RPMI7951 (cell line): ENCODE measurements around the gene SNCB. TPM values are rescaled to one million over a fixed set of nuclear protein-coding genes. Genes with fewer than 3 reads are reported as not detected.

Experiments
- DNase-seq: peaks from one replicate; pipeline ENCODE4 v3.0.0-alpha.2; 2012; ENCODE audit warnings: low read depth
- total RNA-seq: library from RNA; depleted of rRNA; stranded (reverse); fragments of >200 nt; shearing (Covaris generic); gene quantifications from 2 replicates; pipeline ENCODE4 v1.2.3, GENCODE V29; 2014

SNCB gene
- total RNA-seq, 1 experiment from 2014 or later: not detected

GRCh38 chr5:176625512-176625911 is 4.8 kb downstream of the SNCB start:
- no peak for DNase-seq

GRCh38 chr5:176624938-176625337 is 5.4 kb downstream of the SNCB start:
- peak; percentile 41 for DNase-seq

GRCh38 chr5:176624142-176624541 is 6.2 kb downstream of the SNCB start:
- DNase-seq: no peak

GRCh38 chr5:176621661-176622079 is 8.7 kb downstream of the SNCB start:
- peak; percentile 63 for DNase-seq

GRCh38 chr5:176620333-176620981 is 9.9 kb downstream of the SNCB start:
- peak; percentile 83 for DNase-seq

GRCh38 chr5:176619569-176620332 is 10.6 kb downstream of the SNCB start:
- DNase-seq: no peak

GRCh38 chr5:176619203-176619568 is 11.1 kb downstream of the SNCB start:
- peak; percentile 82 for DNase-seq

- DNase-seq: peak; percentile 60
Measured at GRCh38 chr5:176618783-176619182, 11.6 kb downstream of the SNCB start.

GRCh38 chr5:176616511-176616910 is 13.8 kb downstream of the SNCB start:
- DNase-seq: no peak

- peak; percentile 80 for DNase-seq
Measured at GRCh38 chr5:176614805-176615478, 15.4 kb downstream of the SNCB start.

GRCh38 chr5:176612855-176613254 is 17.5 kb downstream of the SNCB start:
- no peak for DNase-seq

GRCh38 chr5:176612008-176612407 is 18.3 kb downstream of the SNCB start:
- no peak for DNase-seq

GRCh38 chr5:176611435-176611834 is 18.9 kb downstream of the SNCB start:
- peak; percentile 81 for DNase-seq

GRCh38 chr5:176610435-176610773 is 19.9 kb downstream of the SNCB start:
- no peak for DNase-seq

- DNase-seq: peak; percentile 49
Measured at GRCh38 chr5:176609724-176610434, 20.5 kb downstream of the SNCB start, which contains the start of gene GPRIN1. GPRIN1 (minus strand) TSS chr5:176610156; CDS start chr5:176599834, 10,322 bp downstream.

- peak; percentile 23 for DNase-seq
Measured at GRCh38 chr5:176608937-176609723, 21.2 kb downstream of the SNCB start.

GRCh38 chr5:176608142-176608705 is 22.1 kb downstream of the SNCB start:
- no peak for DNase-seq

- no peak for DNase-seq
Measured at GRCh38 chr5:176606875-176607274, 23.5 kb downstream of the SNCB start.

GRCh38 chr5:176606032-176606431 is 24.3 kb downstream of the SNCB start:
- no peak for DNase-seq

GRCh38 chr5:176603091-176603490 is 27.2 kb downstream of the SNCB start:
- DNase-seq: no peak

GRCh38 chr5:176601901-176602482 is 28.3 kb downstream of the SNCB start:
- DNase-seq: no peak
